Activated CD4-positive, alpha-beta T cell treated with anti-CD3 and anti-CD28 coated beads, Interleukin-2, Interleukin-4, amounts not matched to agents 100 ng/mL and 50 ng/mL, durations not matched to agents 16 hours and 8 hours (primary cell): ENCODE data around the gene PARD3.

Experiments
- DNase-seq: peaks from one replicate; pipeline ENCODE4 v3.0.0-alpha.2; 2020; ENCODE audit warnings: low spot score

PARD3 gene

GRCh38 chr10:34126371-34127151, 688.5 kb downstream of the PARD3 start:
- no peak for DNase-seq

- no peak for DNase-seq
Observed at GRCh38 chr10:34125702-34126101, 689.4 kb downstream of the PARD3 start.

- no peak for DNase-seq
Observed at GRCh38 chr10:34124522-34125035, 690.5 kb downstream of the PARD3 start.

- DNase-seq = peak; percentile 72
Observed at GRCh38 chr10:34121781-34122622, 693.1 kb downstream of the PARD3 start.

GRCh38 chr10:34121125-34121753, 693.9 kb downstream of the PARD3 start:
- DNase-seq = no peak

GRCh38 chr10:34119456-34119855, 695.6 kb downstream of the PARD3 start:
- DNase-seq = no peak

GRCh38 chr10:34116681-34117271, 698.3 kb downstream of the PARD3 start:
- DNase-seq = no peak

- DNase-seq = no peak
Observed at GRCh38 chr10:34116220-34116641, 698.9 kb downstream of the PARD3 start.

GRCh38 chr10:34114914-34115313, 700.2 kb downstream of the PARD3 start:
- DNase-seq = no peak

GRCh38 chr10:34113504-34114225, 701.4 kb downstream of the PARD3 start:
- DNase-seq = no peak

- no peak for DNase-seq
Observed at GRCh38 chr10:34112171-34112782, 702.8 kb downstream of the PARD3 start.

- DNase-seq = no peak
Observed at GRCh38 chr10:34111179-34111578, 703.9 kb downstream of the PARD3 start.

- no peak for DNase-seq
Observed at GRCh38 chr10:34109952-34110702, 705.0 kb downstream of the PARD3 start.

GRCh38 chr10:34109495-34109894, 705.6 kb downstream of the PARD3 start:
- DNase-seq = no peak

- no peak for DNase-seq
Observed at GRCh38 chr10:34107626-34108516, 707.2 kb downstream of the PARD3 start.

- DNase-seq = no peak
Observed at GRCh38 chr10:34106356-34106885, 708.7 kb downstream of the PARD3 start.

GRCh38 chr10:34104829-34105572, 710.1 kb downstream of the PARD3 start:
- DNase-seq = no peak

GRCh38 chr10:34102893-34103506, 712.1 kb downstream of the PARD3 start:
- DNase-seq = no peak
